Nephron progenitor cell (in vitro differentiated cells): ENCODE measurements around the gene FGB.
A peak's percentile ranks its signal among the peaks of the same experiment; 100 is the strongest.

Experiments
- DNase-seq: peaks from one replicate; pipeline ENCODE4 v3.0.0; 2021
- H3K27ac Mint-ChIP-seq: 2 replicates; pipeline ENCODE4 v1.8.0; 2021; ENCODE audit warnings: mild to moderate bottlenecking, moderate library complexity, mixed read lengths
- H3K27me3 Mint-ChIP-seq: 2 replicates; pipeline ENCODE4 v1.8.0; 2021; ENCODE audit warnings: mild to moderate bottlenecking, low read depth, mixed read lengths; ENCODE audit not compliant: poor library complexity
- H3K36me3 Mint-ChIP-seq: 2 replicates; pipeline ENCODE4 v1.8.0; 2021; ENCODE audit warnings: low read depth, mixed read lengths
- H3K4me1 Mint-ChIP-seq: 2 replicates; pipeline ENCODE4 v1.8.0; 2021; ENCODE audit warnings: mixed read lengths
- H3K4me3 Mint-ChIP-seq: 2 replicates; pipeline ENCODE4 v1.8.0; 2021; ENCODE audit warnings: mild to moderate bottlenecking, moderate library complexity, mixed read lengths
- H3K9me3 Mint-ChIP-seq: 2 replicates; pipeline ENCODE4 v1.8.0; 2021; ENCODE audit warnings: mild to moderate bottlenecking, moderate library complexity, mixed read lengths
- TF ChIP-seq, protein P1 (sequence below): fragments of 200-600 bp; sonication (generic); IDR thresholded peaks from 2 replicates; pipeline ENCODE4 v1.5.0; 2021; ENCODE audit warnings: antibody characterized with exemption

FGB gene

DNA sequence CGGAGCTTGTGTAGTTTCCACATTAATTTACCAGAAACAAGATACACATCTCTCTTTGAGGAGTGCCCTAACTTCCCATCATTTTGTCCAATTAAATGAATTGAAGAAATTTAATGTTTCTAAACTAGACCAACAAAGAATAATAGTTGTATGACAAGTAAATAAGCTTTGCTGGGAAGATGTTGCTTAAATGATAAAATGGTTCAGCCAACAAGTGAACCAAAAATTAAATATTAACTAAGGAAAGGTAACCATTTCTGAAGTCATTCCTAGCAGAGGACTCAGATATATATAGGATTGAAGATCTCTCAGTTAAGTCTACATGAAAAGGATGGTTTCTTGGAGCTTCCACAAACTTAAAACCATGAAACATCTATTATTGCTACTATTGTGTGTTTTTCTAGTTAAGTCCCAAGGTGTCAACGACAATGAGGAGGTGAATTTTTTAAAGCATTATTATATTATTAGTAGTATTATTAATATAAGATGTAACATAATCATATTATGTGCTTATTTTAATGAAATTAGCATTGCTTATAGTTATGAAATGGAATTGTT lies at the start of gene FGB:
Gene FGB (plus strand): TSS at position 315 of the 558 bp plus-strand sequence. CDS start 8 bp downstream, at position 323.
- H3K9me3 Mint-ChIP-seq: no peaks in the 10 kb centered on the region

DNA sequence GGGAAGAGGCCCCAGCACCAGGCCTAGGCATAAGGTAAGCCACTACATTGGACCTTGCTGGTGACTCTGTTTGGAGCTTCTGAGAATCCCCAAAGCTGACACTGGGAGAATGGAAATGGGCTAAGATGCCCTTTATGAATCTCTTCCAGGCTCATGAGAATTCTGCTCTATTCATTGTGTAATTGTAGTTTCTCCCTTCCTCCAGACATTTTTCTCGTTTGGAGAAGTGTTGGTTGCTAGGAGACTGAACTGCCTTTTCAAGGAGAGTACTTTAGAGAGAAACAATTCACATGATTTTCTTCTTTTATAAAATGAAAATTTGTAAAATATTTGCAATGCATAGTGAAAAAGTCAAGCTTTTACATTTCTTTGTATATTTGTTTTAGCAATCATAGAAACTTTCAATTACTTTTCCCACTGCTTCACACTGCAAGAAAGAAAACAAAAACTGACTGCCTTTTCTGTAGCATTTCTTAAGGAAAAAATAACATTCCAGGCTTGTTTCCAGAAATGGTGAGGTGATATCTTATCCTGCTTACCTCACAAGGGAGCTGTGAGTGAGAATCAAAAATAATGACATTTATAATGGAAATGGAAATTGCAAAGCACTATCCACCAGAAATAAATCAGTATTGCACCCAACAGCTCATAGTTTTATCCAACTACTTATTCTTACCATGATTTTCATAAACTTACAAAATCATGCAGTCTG lies 46.3 kb upstream of the FGB start:
- Mint-ChIP-seq H3K27me3 (no peaks in the 10 kb centered on the region), H3K27ac (no peak overlapping the region), H3K9me3 (peaks cover 12% of the 10 kb centered on the region), H3K36me3 (no peaks in the 10 kb centered on the region), H3K4me1 (peaks cover 33% of the 10 kb centered on the region), H3K4me3 (no peak overlapping the region)
- no peak for DNase-seq
- TF ChIP-seq, protein P1, sequence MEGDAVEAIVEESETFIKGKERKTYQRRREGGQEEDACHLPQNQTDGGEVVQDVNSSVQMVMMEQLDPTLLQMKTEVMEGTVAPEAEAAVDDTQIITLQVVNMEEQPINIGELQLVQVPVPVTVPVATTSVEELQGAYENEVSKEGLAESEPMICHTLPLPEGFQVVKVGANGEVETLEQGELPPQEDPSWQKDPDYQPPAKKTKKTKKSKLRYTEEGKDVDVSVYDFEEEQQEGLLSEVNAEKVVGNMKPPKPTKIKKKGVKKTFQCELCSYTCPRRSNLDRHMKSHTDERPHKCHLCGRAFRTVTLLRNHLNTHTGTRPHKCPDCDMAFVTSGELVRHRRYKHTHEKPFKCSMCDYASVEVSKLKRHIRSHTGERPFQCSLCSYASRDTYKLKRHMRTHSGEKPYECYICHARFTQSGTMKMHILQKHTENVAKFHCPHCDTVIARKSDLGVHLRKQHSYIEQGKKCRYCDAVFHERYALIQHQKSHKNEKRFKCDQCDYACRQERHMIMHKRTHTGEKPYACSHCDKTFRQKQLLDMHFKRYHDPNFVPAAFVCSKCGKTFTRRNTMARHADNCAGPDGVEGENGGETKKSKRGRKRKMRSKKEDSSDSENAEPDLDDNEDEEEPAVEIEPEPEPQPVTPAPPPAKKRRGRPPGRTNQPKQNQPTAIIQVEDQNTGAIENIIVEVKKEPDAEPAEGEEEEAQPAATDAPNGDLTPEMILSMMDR: no peak

More for the DNA sequence above, at the start of gene FGB:
- H3K27ac Mint-ChIP-seq: no peak within 1 kb of the TSS
- no peak within 1 kb of the TSS for H3K4me3 Mint-ChIP-seq
- H3K27me3 Mint-ChIP-seq: peaks cover 4% of the 10 kb centered on the region
- H3K36me3 Mint-ChIP-seq: no peaks in the 10 kb centered on the region
- DNase-seq: no peak
- no peaks in the 10 kb centered on the region for H3K4me1 Mint-ChIP-seq
- TF ChIP-seq, protein P1: no peak

DNA sequence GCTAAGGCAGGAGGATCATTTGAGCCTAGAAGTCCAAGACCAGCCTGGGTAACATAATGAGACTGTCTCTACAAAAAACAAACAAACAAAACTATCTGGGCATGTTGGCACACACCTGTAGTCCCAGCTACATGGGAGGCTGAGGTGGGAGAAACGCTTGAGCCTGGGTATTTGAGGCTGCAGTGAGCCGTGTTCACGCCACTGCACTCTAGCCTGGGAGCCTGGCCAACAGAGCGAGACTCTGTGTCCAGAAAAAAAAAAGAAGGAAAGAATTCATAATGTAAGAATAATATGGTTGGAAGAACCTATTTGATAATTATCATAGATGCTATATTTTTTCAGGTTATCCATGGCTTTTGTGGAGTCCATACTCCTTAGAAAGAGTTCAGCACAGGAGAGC lies 45.2 kb upstream of the FGB start:
- Mint-ChIP-seq H3K27me3 (no peaks in the 10 kb centered on the region), H3K4me1 (peaks cover 22% of the 10 kb centered on the region), H3K27ac (no peak overlapping the region), H3K9me3 (peaks cover 12% of the 10 kb centered on the region), H3K4me3 (no peak overlapping the region), H3K36me3 (no peaks in the 10 kb centered on the region)
- TF ChIP-seq, protein P1: no peak
- DNase-seq: no peak

DNA sequence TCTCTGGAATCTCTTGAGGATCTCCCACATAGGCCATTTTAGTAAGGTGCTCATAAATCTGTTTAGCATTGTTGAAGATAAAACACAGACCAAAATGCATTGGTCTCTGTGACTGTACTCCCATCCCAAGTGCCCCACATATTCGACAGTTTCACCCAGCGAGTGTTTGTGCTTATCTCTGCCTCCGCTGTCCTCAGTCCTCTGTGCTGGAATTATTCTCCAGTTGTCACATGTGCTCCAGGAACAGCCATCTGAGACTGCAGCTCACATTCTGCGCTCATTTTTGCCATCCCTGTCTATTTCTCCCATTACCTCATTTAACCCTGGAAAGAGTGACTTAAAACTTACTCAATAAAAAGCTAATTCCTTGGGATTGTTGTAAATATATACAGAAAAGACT lies 43.6 kb upstream of the FGB start:
- Mint-ChIP-seq H3K4me1 (peaks cover 18% of the 10 kb centered on the region), H3K4me3 (no peak overlapping the region), H3K27ac (peak overlapping the region; percentile 10), H3K27me3 (no peaks in the 10 kb centered on the region), H3K36me3 (no peaks in the 10 kb centered on the region), H3K9me3 (peaks cover 4% of the 10 kb centered on the region)
- TF ChIP-seq, protein P1: no peak
- DNase-seq: no peak

DNA sequence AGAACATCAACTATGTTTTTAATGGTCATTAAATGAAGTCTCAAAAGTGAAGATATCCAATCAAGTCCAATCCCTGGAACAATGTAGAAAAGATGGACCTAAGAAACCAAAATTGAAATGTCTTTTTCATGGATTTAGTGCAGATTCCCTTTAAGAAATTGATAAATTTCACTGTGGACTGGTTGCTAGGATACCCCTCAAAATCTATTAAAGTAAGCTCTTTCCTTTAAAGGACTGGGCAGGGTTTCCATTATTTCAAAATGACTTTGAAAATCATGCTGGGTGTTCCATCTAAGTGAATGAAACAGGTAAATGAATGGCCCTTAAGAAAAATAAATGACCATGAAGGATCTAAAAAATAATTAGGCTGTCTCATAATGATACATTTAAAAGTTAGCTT lies 41.2 kb upstream of the FGB start:
- Mint-ChIP-seq H3K36me3 (no peaks in the 10 kb centered on the region), H3K4me1 (peaks cover 9% of the 10 kb centered on the region), H3K27ac (no peak overlapping the region), H3K9me3 (no peaks in the 10 kb centered on the region), H3K27me3 (peaks cover 2% of the 10 kb centered on the region), H3K4me3 (no peak overlapping the region)
- DNase-seq: no peak
- TF ChIP-seq, protein P1: no peak

DNA sequence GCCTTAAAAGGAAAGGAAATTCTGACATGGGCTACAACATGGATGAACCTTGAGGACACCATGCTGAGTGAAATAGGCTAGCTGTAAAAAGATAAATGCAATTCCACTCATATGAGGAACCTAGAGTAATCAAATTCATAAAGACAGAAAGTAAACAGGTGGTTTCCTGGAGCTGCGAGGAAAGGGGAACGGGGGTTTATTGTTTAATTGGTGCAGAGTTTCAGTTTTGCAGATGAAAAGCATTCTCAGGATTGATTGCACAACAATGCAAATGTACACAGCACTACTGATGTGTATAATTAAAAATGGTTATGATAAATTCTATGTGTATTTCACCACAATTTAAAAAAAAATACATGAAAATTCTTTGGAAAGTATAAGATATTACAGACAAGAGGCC lies 36.7 kb upstream of the FGB start:
- Mint-ChIP-seq H3K4me3 (no peak overlapping the region), H3K27me3 (peaks cover 7% of the 10 kb centered on the region), H3K9me3 (no peaks in the 10 kb centered on the region), H3K27ac (no peak overlapping the region), H3K4me1 (no peaks in the 10 kb centered on the region), H3K36me3 (no peaks in the 10 kb centered on the region)
- TF ChIP-seq, protein P1: no peak
- no peak for DNase-seq
